NCI-H187 treated with DMSO at 0.1 percent for 48 hours (cell line): ENCODE data around the gene PRRX2.

Source experiments
- DNase-seq: peaks from one replicate; lab custom pipeline; 2025; lab: John Stamatoyannopoulos, UW

The PRRX2 gene

GRCh38 chr9:129637102-129637501 is 28.3 kb upstream of the PRRX2 start:
- DNase-seq: no peak

GRCh38 chr9:129637673-129638439 is 27.6 kb upstream of the PRRX2 start:
- DNase-seq: no peak

GRCh38 chr9:129639034-129639630 is 26.3 kb upstream of the PRRX2 start:
- no peak for DNase-seq

- DNase-seq: no peak
These were observed 25.7 kb upstream of the PRRX2 start for GRCh38 chr9:129639756-129640085.

GRCh38 chr9:129640086-129640870 is 25.2 kb upstream of the PRRX2 start:
- DNase-seq: no peak

GRCh38 chr9:129640871-129641749 is 24.3 kb upstream of the PRRX2 start:
- DNase-seq: no peak

GRCh38 chr9:129641750-129642585 is 23.5 kb upstream of the PRRX2 start, which contains the start of gene ASB6:
TSS of gene ASB6 (minus strand) at chr9:129642151. CDS start at chr9:129641999, 152 bp downstream.
- DNase-seq: no peak

- no peak for DNase-seq
These were observed 21.7 kb upstream of the PRRX2 start for GRCh38 chr9:129643706-129644105.

GRCh38 chr9:129644365-129644764 is 21.1 kb upstream of the PRRX2 start:
- no peak for DNase-seq

GRCh38 chr9:129644902-129645301 is 20.5 kb upstream of the PRRX2 start:
- DNase-seq: no peak

- DNase-seq: no peak
These were observed 19.2 kb upstream of the PRRX2 start for GRCh38 chr9:129646252-129646651.

GRCh38 chr9:129646654-129647053 is 18.8 kb upstream of the PRRX2 start:
- no peak for DNase-seq

- no peak for DNase-seq
These were observed 17.8 kb upstream of the PRRX2 start for GRCh38 chr9:129647635-129648034.

GRCh38 chr9:129648092-129648763 is 17.2 kb upstream of the PRRX2 start:
- DNase-seq: no peak

GRCh38 chr9:129648764-129649115 is 16.7 kb upstream of the PRRX2 start:
- DNase-seq: no peak

GRCh38 chr9:129649726-129650679 is 15.4 kb upstream of the PRRX2 start:
- DNase-seq: no peak

GRCh38 chr9:129650680-129651235 is 14.7 kb upstream of the PRRX2 start:
- DNase-seq: no peak

- DNase-seq: no peak
These were observed 11.5 kb upstream of the PRRX2 start for GRCh38 chr9:129653823-129654553.
